Lower lobe of right lung (tissue), 2 donors: ENCODE measurements around the gene ITPR1. TPM values are rescaled to one million over a fixed set of nuclear protein-coding genes. Genes with fewer than 3 reads are reported as not detected.

Experiments used
- ATAC-seq, 2 donors: fragments of 200-7000 bp; cut with Tn5 transposase; one replicate each; pipeline ENCODE4 v1.9.1; 2020 to 2022; ENCODE audit warnings: mild to moderate bottlenecking in 2 of 2, moderate library complexity in 2 of 2
- DNase-seq: peaks from one replicate; pipeline ENCODE4 v3.0.0-alpha.2; 2020
- H3K27ac ChIP-seq: fragments of 200-600 bp; one replicate; pipeline ENCODE4 v1.8.0; 2022
- H3K27me3 ChIP-seq: fragments of 200-600 bp; one replicate; pipeline ENCODE4 v1.8.0; 2022; ENCODE audit warnings: low read depth
- H3K36me3 ChIP-seq: fragments of 200-600 bp; one replicate; pipeline ENCODE4 v1.8.0; 2022; ENCODE audit warnings: mild to moderate bottlenecking
- H3K4me1 ChIP-seq: fragments of 200-600 bp; one replicate; pipeline ENCODE4 v1.8.0; 2022
- H3K4me3 ChIP-seq: fragments of 200-600 bp; one replicate; pipeline ENCODE4 v1.8.0; 2022; ENCODE audit warnings: mild to moderate bottlenecking
- H3K9me3 ChIP-seq: fragments of 200-600 bp; one replicate; pipeline ENCODE4 v1.8.0; 2022
- intact Hi-C: fragments of 100-400 bp; cut with DNase I; formaldehyde crosslinking; loops from one replicate; pipeline ENCODE4 v1.11.0; 2022
- total RNA-seq: library from RNA; stranded (reverse); fragmentation: NEBNext Ultra II Directional; extraction: Animal tissue kit (Norgen Biotek cat#: 25700); gene quantifications from one replicate; pipeline ENCODE4 v1.2.1, GENCODE V29; 2021
- TF ChIP-seq, protein P1 (sequence below): fragments of 200-600 bp; IDR thresholded peaks from one replicate; pipeline ENCODE4 v1.8.0; 2022; ENCODE audit warnings: antibody characterized with exemption, mild to moderate bottlenecking
- donor health status: DM: no; HTN: yes; CAD: no; lungs with severe emphysema.

The ITPR1 gene
- total RNA-seq, 1 donor from 2014 or later: 69.1 TPM

DNA sequence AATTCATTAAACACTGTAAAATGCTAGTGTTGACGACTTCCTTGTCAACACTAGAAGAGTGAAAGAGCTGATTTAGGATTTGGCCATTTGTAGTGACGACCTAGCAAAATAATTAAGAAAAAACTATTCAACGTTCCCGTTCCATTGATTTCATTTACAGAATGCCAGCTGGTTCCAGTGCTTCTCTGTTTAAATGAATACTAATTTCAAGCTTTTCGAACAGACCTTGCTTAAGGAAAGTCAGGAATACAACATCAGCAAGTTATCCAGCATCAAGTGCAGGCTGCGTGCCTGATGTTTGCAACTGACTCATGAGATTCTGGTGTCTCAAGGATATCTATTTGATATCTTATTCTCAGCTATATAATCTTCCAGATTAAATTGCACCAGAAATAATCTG is 387.7 kb downstream of the ITPR1 start:
- no peak overlapping the region for H3K4me3 ChIP-seq
- intact Hi-C loops: no loop called here
- H3K27me3 ChIP-seq: no peaks in the 10 kb centered on the region
- H3K36me3 ChIP-seq: no peaks in the 10 kb centered on the region
- ATAC-seq (no peak), DNase-seq (no peak)
- TF ChIP-seq, protein P1, sequence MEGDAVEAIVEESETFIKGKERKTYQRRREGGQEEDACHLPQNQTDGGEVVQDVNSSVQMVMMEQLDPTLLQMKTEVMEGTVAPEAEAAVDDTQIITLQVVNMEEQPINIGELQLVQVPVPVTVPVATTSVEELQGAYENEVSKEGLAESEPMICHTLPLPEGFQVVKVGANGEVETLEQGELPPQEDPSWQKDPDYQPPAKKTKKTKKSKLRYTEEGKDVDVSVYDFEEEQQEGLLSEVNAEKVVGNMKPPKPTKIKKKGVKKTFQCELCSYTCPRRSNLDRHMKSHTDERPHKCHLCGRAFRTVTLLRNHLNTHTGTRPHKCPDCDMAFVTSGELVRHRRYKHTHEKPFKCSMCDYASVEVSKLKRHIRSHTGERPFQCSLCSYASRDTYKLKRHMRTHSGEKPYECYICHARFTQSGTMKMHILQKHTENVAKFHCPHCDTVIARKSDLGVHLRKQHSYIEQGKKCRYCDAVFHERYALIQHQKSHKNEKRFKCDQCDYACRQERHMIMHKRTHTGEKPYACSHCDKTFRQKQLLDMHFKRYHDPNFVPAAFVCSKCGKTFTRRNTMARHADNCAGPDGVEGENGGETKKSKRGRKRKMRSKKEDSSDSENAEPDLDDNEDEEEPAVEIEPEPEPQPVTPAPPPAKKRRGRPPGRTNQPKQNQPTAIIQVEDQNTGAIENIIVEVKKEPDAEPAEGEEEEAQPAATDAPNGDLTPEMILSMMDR: no peak
- no peak overlapping the region for H3K27ac ChIP-seq
- no peaks in the 10 kb centered on the region for H3K4me1 ChIP-seq
- H3K9me3 ChIP-seq: no peaks in the 10 kb centered on the region

GRCh38 chr3:4882548-4882947 is 389.4 kb downstream of the ITPR1 start:
- no peak for DNase-seq
- Histone ChIP-seq H3K9me3 (no peaks in the 10 kb centered on the region), H3K4me3 (no peak overlapping the region), H3K27ac (no peak overlapping the region), H3K4me1 (no peaks in the 10 kb centered on the region), H3K36me3 (no peaks in the 10 kb centered on the region), H3K27me3 (no peaks in the 10 kb centered on the region)
- intact Hi-C loops: no loop called here
- TF ChIP-seq, protein P1: no peak
- no peak for ATAC-seq

GRCh38 chr3:4883011-4883410 is 389.9 kb downstream of the ITPR1 start:
- ATAC-seq (no peak), DNase-seq (no peak)
- H3K36me3 ChIP-seq: no peaks in the 10 kb centered on the region
- TF ChIP-seq, protein P1: no peak
- H3K4me1 ChIP-seq: no peaks in the 10 kb centered on the region
- no peak overlapping the region for H3K4me3 ChIP-seq
- H3K27ac ChIP-seq: no peak overlapping the region
- no peaks in the 10 kb centered on the region for H3K27me3 ChIP-seq
- intact Hi-C loops: no loop called here
- H3K9me3 ChIP-seq: no peaks in the 10 kb centered on the region

GRCh38 chr3:4884888-4885287 is 391.7 kb downstream of the ITPR1 start:
- Histone ChIP-seq H3K36me3 (no peaks in the 10 kb centered on the region), H3K9me3 (no peaks in the 10 kb centered on the region), H3K4me1 (peaks cover 16% of the 10 kb centered on the region), H3K4me3 (no peak overlapping the region), H3K27me3 (no peaks in the 10 kb centered on the region), H3K27ac (no peak overlapping the region)
- TF ChIP-seq, protein P1: no peak
- intact Hi-C loops: no loop called here
- no peak for DNase-seq
- no peak for ATAC-seq

DNA sequence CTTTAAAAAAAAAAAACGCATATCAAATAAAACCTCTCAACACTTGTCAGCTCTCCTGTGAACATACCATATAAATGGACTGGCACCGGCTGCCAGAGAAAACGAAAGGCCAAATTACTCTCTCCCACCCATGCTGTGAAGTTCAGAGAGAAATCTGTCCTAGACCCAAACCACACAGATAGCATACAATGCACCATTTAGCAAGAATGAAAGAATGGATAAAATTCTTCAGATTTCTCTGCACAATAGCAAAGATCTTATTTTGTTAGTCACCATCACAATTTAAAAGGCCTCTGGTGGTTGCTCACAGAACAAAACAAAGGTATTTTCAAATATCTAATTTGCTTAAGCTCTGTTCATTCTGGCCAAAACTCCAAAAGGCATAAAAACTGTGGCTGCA is 392.2 kb downstream of the ITPR1 start:
- no peaks in the 10 kb centered on the region for H3K27me3 ChIP-seq
- no peak overlapping the region for H3K4me3 ChIP-seq
- H3K27ac ChIP-seq: no peak overlapping the region
- H3K36me3 ChIP-seq: no peaks in the 10 kb centered on the region
- DNase-seq (no peak), ATAC-seq (no peak)
- peaks cover 19% of the 10 kb centered on the region for H3K4me1 ChIP-seq
- intact Hi-C loops: no loop called here
- TF ChIP-seq, protein P1: no peak
- H3K9me3 ChIP-seq: no peaks in the 10 kb centered on the region

DNA sequence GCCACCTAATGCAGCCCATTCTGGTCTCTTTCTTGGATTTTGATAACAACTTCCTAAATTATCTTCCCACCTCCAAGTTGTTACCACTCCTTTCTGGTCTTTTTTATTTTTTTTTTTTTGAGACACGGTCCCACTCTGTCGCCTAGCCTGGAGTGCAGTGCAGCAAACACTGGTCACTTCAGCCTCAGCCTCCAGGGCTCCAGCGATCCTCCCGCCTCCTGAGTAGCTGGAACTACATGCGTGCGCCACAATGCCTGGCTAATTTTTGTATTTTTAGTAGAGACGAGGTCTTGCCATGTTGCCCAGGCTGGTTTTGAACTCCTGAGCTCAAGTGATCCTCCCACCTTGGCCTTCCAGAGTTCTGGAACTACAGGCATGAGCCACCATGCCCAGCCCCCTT is 393.3 kb downstream of the ITPR1 start:
- no peaks in the 10 kb centered on the region for H3K36me3 ChIP-seq
- no peak overlapping the region for H3K4me3 ChIP-seq
- no peak overlapping the region for H3K27ac ChIP-seq
- DNase-seq (no peak), ATAC-seq (no peak)
- no peaks in the 10 kb centered on the region for H3K9me3 ChIP-seq
- TF ChIP-seq, protein P1: no peak
- intact Hi-C loops: no loop called here
- H3K27me3 ChIP-seq: no peaks in the 10 kb centered on the region
- H3K4me1 ChIP-seq: peaks cover 19% of the 10 kb centered on the region
